Activated T-cell treated with anti-CD3 and anti-CD28 coated beads, Interleukin-2, amount 50 U/mL, for 4 hours (primary cell): Measurements from ENCODE around the gene FGFR2. TPM values are rescaled to one million over a fixed set of nuclear protein-coding genes. Genes with fewer than 3 reads are reported as not detected.
"Not testable (repeated sequence)": the region's sequence is repeated elsewhere in the genome, so short reads cannot be mapped to it uniquely, and the experiment has no call there.

Experiments used
- ATAC-seq, 2 donors: fragments of 200-7000 bp; cut with Tn5 transposase; one replicate each; pipeline ENCODE4 v1.10.0; 2021
- DNase-seq: peaks from one replicate; pipeline ENCODE4 v3.0.0-alpha.2; 2020
- H3K27me3 Mint-ChIP-seq: one replicate; pipeline ENCODE4 v1.8.0; 2021; ENCODE audit warnings: low read depth, mixed read lengths
- H3K36me3 Mint-ChIP-seq: one replicate; pipeline ENCODE4 v1.8.0; 2022; ENCODE audit warnings: mixed read lengths; ENCODE audit not compliant: insufficient read depth
- H3K4me1 Mint-ChIP-seq: one replicate; pipeline ENCODE4 v1.8.0; 2021; ENCODE audit warnings: low read depth, mixed read lengths
- H3K4me3 Mint-ChIP-seq: one replicate; pipeline ENCODE4 v1.8.0; 2021; ENCODE audit warnings: mild to moderate bottlenecking, moderate library complexity, mixed read lengths
- H3K9me3 Mint-ChIP-seq: one replicate; pipeline ENCODE4 v1.8.0; 2021; ENCODE audit warnings: mixed read lengths
- total RNA-seq, 3 donors: library from RNA; stranded (reverse); gene quantifications; one replicate each; pipeline ENCODE4 v1.2.1, GENCODE V29; 2021

The FGFR2 gene
- total RNA-seq, 3 donors from 2014 or later = 0.18 to 0.48 (median 0.33) TPM

GRCh38 chr10:121566755-121567154, 31.5 kb downstream of the FGFR2 start:
- ATAC-seq (no peak), DNase-seq (no peak)
- no peaks in the 10 kb centered on the region for H3K4me1 Mint-ChIP-seq
- peaks cover 3% of the 10 kb centered on the region for H3K9me3 Mint-ChIP-seq
- H3K4me3 Mint-ChIP-seq = no peak overlapping the region
- no peaks in the 10 kb centered on the region for H3K27me3 Mint-ChIP-seq
- no peaks in the 10 kb centered on the region for H3K36me3 Mint-ChIP-seq

- DNase-seq (no peak), ATAC-seq (no peak)
- H3K4me1 Mint-ChIP-seq = no peaks in the 10 kb centered on the region
- H3K4me3 Mint-ChIP-seq = no peak overlapping the region
- no peaks in the 10 kb centered on the region for H3K36me3 Mint-ChIP-seq
- no peaks in the 10 kb centered on the region for H3K9me3 Mint-ChIP-seq
- H3K27me3 Mint-ChIP-seq = no peaks in the 10 kb centered on the region
Observed at GRCh38 chr10:121559326-121560026, 38.8 kb downstream of the FGFR2 start.

- Mint-ChIP-seq H3K4me1 (no peaks in the 10 kb centered on the region), H3K27me3 (no peaks in the 10 kb centered on the region), H3K9me3 (no peaks in the 10 kb centered on the region), H3K36me3 (no peaks in the 10 kb centered on the region), H3K4me3 (no peak overlapping the region)
- DNase-seq (no peak), ATAC-seq (no peak)
Observed at GRCh38 chr10:121558238-121558637, 40.0 kb downstream of the FGFR2 start.

GRCh38 chr10:121556918-121557573, 41.2 kb downstream of the FGFR2 start:
- no peaks in the 10 kb centered on the region for H3K27me3 Mint-ChIP-seq
- no peak for ATAC-seq
- H3K4me1 Mint-ChIP-seq = no peaks in the 10 kb centered on the region
- H3K36me3 Mint-ChIP-seq = no peaks in the 10 kb centered on the region
- H3K4me3 Mint-ChIP-seq = no peak overlapping the region
- H3K9me3 Mint-ChIP-seq = no peaks in the 10 kb centered on the region
- no peak for DNase-seq

- H3K9me3 Mint-ChIP-seq = no peaks in the 10 kb centered on the region
- H3K4me1 Mint-ChIP-seq = no peaks in the 10 kb centered on the region
- no peak for ATAC-seq
- no peak overlapping the region for H3K4me3 Mint-ChIP-seq
- DNase-seq = no peak
- no peaks in the 10 kb centered on the region for H3K27me3 Mint-ChIP-seq
- H3K36me3 Mint-ChIP-seq = no peaks in the 10 kb centered on the region
Observed at GRCh38 chr10:121556455-121556854, 41.8 kb downstream of the FGFR2 start.

- not testable (repeated sequence) for DNase-seq, H3K9me3 Mint-ChIP-seq, ATAC-seq, H3K27me3 Mint-ChIP-seq, H3K36me3 Mint-ChIP-seq, H3K4me3 Mint-ChIP-seq, H3K4me1 Mint-ChIP-seq
Observed at GRCh38 chr10:121554916-121555315, 43.3 kb downstream of the FGFR2 start.

- no peaks in the 10 kb centered on the region for H3K36me3 Mint-ChIP-seq
- H3K4me3 Mint-ChIP-seq = no peak overlapping the region
- no peaks in the 10 kb centered on the region for H3K9me3 Mint-ChIP-seq
- H3K27me3 Mint-ChIP-seq = peaks cover 1% of the 10 kb centered on the region
- ATAC-seq (no peak), DNase-seq (no peak)
- no peaks in the 10 kb centered on the region for H3K4me1 Mint-ChIP-seq
Observed at GRCh38 chr10:121553511-121554264, 44.6 kb downstream of the FGFR2 start.

- Mint-ChIP-seq H3K9me3 (no peaks in the 10 kb centered on the region), H3K36me3 (no peaks in the 10 kb centered on the region), H3K4me3 (no peak overlapping the region), H3K27me3 (peaks cover 1% of the 10 kb centered on the region), H3K4me1 (no peaks in the 10 kb centered on the region)
- ATAC-seq (no peak), DNase-seq (no peak)
Observed at GRCh38 chr10:121552746-121553145, 45.5 kb downstream of the FGFR2 start.

- ATAC-seq = no peak
- no peak for DNase-seq
- Mint-ChIP-seq H3K4me3 (no peak overlapping the region), H3K27me3 (peaks cover 1% of the 10 kb centered on the region), H3K36me3 (no peaks in the 10 kb centered on the region), H3K4me1 (no peaks in the 10 kb centered on the region), H3K9me3 (no peaks in the 10 kb centered on the region)
Observed at GRCh38 chr10:121551210-121551885, 46.9 kb downstream of the FGFR2 start.

GRCh38 chr10:121544301-121544869, 53.9 kb downstream of the FGFR2 start:
- no peaks in the 10 kb centered on the region for H3K27me3 Mint-ChIP-seq
- H3K9me3 Mint-ChIP-seq = peaks cover 7% of the 10 kb centered on the region
- H3K36me3 Mint-ChIP-seq = no peaks in the 10 kb centered on the region
- ATAC-seq (no peak), DNase-seq (no peak)
- H3K4me1 Mint-ChIP-seq = no peaks in the 10 kb centered on the region
- no peak overlapping the region for H3K4me3 Mint-ChIP-seq

GRCh38 chr10:121543545-121543944, 54.7 kb downstream of the FGFR2 start:
- Mint-ChIP-seq H3K4me1 (no peaks in the 10 kb centered on the region), H3K27me3 (no peaks in the 10 kb centered on the region), H3K9me3 (peaks cover 7% of the 10 kb centered on the region), H3K36me3 (no peaks in the 10 kb centered on the region), H3K4me3 (no peak overlapping the region)
- DNase-seq (no peak), ATAC-seq (no peak)

GRCh38 chr10:121541450-121542120, 56.7 kb downstream of the FGFR2 start:
- H3K9me3 Mint-ChIP-seq = peaks cover 7% of the 10 kb centered on the region
- no peaks in the 10 kb centered on the region for H3K4me1 Mint-ChIP-seq
- H3K4me3 Mint-ChIP-seq = no peak overlapping the region
- DNase-seq (no peak), ATAC-seq (no peak)
- H3K27me3 Mint-ChIP-seq = no peaks in the 10 kb centered on the region
- H3K36me3 Mint-ChIP-seq = no peaks in the 10 kb centered on the region

- no peaks in the 10 kb centered on the region for H3K36me3 Mint-ChIP-seq
- H3K27me3 Mint-ChIP-seq = no peaks in the 10 kb centered on the region
- DNase-seq (no peak), ATAC-seq (no peak)
- H3K4me3 Mint-ChIP-seq = no peak overlapping the region
- no peaks in the 10 kb centered on the region for H3K4me1 Mint-ChIP-seq
- H3K9me3 Mint-ChIP-seq = peaks cover 7% of the 10 kb centered on the region
Observed at GRCh38 chr10:121540732-121541395, 57.4 kb downstream of the FGFR2 start.
